Measurements from ENCODE around the gene RPS3. TPM values are rescaled to one million over a fixed set of nuclear protein-coding genes. Genes with fewer than 3 reads are reported as not detected.
A peak's percentile ranks its signal among the peaks of the same experiment; 100 is the strongest.

RPS3 gene
- total and polyA plus RNA-seq, 2 experiments from 2014 or later = 1,745 to 2,793 TPM

DNA sequence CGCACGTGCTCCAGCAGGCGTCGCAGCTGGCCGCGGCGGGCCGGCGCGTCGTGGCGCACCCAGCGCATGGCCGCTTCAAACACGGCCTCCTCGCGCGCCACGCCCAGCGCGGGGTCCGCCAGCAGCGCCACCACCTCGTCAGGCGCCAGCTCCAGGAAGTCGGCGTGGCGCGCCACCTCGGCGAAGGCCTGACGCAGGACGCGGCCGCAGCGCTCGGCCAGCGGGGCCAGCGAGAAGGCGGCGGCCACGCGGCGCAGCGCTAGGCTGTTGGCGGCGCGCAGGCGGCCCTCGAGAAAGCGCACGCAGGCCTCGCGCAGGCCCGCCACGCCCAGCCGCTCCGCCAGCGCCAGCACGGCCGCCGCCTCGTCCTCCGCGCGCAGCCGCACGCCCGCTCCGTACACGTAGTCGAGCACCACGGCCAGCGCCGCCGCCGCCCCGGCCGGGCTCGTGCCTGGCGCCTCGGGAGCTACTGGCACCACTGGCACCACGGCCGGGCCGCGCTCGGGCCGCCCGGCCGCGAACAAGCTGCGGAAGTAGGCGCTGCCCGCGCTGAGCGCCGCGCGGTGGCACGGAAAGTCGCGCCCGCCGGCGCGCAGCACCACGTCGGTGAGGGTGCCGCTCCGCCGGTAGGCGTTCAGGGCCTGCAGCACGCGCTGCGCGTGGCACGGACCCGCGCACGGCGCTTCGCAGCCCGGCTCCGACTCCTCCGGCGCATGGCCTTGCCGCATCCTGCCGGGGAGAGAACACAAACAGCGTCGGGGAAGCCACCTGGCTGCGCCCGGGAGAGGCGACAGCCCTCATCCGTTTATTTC is 30.8 kb downstream of the RPS3 start:
- Mint-ChIP-seq H3K36me3 (ENCODE audit: low read depth) (peaks cover 20% of the 10 kb centered on the region), H3K9me3 (peaks cover 21% of the 10 kb centered on the region), H3K4me1 (peaks cover 26% of the 10 kb centered on the region), H3K27ac (no peak overlapping the region), H3K27me3 (ENCODE audit: insufficient read depth, low read depth, poor library complexity) (peaks cover 67% of the 10 kb centered on the region), H3K4me3 (peak overlapping the region; percentile 67)
- Histone ChIP-seq H3F3A (replicated peaks; ENCODE audit: low read depth) (peaks cover 6% of the 10 kb centered on the region; the same call in 1 of the 2 replicates), H3K4me2 (peak overlapping the region; percentile 75), H3K79me2 (replicated peaks; ENCODE audit: insufficient read depth) (no peaks in the 10 kb centered on the region), H2AFZ (peak overlapping the region; percentile 92), H3K4me1 (ENCODE audit: insufficient read depth) (peaks cover 10% of the 10 kb centered on the region), H3K9me2 (ENCODE audit: insufficient read depth) (no peaks in the 10 kb centered on the region), H3K27me3 (ENCODE audit: insufficient read depth) (peaks cover 66% of the 10 kb centered on the region), H3K27ac (ENCODE audit: low read depth) (no peak overlapping the region), H3K4me3 (peak overlapping the region; percentile 52), H3K36me3 (ENCODE audit: insufficient read depth) (no peaks in the 10 kb centered on the region), H4K20me1 (replicated peaks; ENCODE audit: insufficient read depth) (no peaks in the 10 kb centered on the region; the same call in 1 of the 2 replicates)
- TF ChIP-seq, protein P1, sequence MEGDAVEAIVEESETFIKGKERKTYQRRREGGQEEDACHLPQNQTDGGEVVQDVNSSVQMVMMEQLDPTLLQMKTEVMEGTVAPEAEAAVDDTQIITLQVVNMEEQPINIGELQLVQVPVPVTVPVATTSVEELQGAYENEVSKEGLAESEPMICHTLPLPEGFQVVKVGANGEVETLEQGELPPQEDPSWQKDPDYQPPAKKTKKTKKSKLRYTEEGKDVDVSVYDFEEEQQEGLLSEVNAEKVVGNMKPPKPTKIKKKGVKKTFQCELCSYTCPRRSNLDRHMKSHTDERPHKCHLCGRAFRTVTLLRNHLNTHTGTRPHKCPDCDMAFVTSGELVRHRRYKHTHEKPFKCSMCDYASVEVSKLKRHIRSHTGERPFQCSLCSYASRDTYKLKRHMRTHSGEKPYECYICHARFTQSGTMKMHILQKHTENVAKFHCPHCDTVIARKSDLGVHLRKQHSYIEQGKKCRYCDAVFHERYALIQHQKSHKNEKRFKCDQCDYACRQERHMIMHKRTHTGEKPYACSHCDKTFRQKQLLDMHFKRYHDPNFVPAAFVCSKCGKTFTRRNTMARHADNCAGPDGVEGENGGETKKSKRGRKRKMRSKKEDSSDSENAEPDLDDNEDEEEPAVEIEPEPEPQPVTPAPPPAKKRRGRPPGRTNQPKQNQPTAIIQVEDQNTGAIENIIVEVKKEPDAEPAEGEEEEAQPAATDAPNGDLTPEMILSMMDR (conservative IDR thresholded peaks at IDR 0.05; ENCODE audit: low read depth in 2 of 2) = 0 out of 4 replicates have a peak, but pooled peaks of 1 of the 2 experiments have one; percentile 10
- TF ChIP-seq, protein P2, sequence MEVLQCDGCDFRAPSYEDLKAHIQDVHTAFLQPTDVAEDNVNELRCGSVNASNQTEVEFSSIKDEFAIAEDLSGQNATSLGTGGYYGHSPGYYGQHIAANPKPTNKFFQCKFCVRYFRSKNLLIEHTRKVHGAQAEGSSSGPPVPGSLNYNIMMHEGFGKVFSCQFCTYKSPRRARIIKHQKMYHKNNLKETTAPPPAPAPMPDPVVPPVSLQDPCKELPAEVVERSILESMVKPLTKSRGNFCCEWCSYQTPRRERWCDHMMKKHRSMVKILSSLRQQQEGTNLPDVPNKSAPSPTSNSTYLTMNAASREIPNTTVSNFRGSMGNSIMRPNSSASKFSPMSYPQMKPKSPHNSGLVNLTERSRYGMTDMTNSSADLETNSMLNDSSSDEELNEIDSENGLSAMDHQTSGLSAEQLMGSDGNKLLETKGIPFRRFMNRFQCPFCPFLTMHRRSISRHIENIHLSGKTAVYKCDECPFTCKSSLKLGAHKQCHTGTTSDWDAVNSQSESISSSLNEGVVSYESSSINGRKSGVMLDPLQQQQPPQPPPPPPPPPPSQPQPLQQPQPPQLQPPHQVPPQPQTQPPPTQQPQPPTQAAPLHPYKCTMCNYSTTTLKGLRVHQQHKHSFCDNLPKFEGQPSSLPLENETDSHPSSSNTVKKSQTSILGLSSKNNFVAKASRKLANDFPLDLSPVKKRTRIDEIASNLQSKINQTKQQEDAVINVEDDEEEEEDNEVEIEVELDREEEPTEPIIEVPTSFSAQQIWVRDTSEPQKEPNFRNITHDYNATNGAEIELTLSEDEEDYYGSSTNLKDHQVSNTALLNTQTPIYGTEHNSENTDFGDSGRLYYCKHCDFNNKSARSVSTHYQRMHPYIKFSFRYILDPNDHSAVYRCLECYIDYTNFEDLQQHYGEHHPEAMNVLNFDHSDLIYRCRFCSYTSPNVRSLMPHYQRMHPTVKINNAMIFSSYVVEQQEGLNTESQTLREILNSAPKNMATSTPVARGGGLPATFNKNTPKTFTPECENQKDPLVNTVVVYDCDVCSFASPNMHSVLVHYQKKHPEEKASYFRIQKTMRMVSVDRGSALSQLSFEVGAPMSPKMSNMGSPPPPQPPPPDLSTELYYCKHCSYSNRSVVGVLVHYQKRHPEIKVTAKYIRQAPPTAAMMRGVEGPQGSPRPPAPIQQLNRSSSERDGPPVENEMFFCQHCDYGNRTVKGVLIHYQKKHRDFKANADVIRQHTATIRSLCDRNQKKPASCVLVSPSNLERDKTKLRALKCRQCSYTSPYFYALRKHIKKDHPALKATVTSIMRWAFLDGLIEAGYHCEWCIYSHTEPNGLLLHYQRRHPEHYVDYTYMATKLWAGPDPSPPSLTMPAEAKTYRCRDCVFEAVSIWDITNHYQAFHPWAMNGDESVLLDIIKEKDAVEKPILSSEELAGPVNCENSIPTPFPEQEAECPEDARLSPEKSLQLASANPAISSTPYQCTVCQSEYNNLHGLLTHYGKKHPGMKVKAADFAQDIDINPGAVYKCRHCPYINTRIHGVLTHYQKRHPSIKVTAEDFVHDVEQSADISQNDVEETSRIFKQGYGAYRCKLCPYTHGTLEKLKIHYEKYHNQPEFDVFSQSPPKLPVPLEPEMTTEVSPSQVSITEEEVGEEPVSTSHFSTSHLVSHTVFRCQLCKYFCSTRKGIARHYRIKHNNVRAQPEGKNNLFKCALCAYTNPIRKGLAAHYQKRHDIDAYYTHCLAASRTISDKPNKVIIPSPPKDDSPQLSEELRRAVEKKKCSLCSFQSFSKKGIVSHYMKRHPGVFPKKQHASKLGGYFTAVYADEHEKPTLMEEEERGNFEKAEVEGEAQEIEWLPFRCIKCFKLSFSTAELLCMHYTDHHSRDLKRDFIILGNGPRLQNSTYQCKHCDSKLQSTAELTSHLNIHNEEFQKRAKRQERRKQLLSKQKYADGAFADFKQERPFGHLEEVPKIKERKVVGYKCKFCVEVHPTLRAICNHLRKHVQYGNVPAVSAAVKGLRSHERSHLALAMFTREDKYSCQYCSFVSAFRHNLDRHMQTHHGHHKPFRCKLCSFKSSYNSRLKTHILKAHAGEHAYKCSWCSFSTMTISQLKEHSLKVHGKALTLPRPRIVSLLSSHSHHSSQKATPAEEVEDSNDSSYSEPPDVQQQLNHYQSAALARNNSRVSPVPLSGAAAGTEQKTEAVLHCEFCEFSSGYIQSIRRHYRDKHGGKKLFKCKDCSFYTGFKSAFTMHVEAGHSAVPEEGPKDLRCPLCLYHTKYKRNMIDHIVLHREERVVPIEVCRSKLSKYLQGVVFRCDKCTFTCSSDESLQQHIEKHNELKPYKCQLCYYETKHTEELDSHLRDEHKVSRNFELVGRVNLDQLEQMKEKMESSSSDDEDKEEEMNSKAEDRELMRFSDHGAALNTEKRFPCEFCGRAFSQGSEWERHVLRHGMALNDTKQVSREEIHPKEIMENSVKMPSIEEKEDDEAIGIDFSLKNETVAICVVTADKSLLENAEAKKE (CRISPR knock-in tag; IDR thresholded peaks at IDR 0.05) = no peak
- TF ChIP-seq CREB1 (CRISPR knock-in tag; IDR thresholded peaks at IDR 0.05; ENCODE audit: low read depth) (peak; percentile 66; the same call in 1 of the 2 replicates), STAT1 (IDR thresholded peaks at IDR 0.05; ENCODE audit: unreplicated experiment) (no peak), EZH2 (IDR thresholded peaks at IDR 0.05; ENCODE audit: low read depth, unreplicated experiment) (no peak), EZH2phosphoT487 (IDR thresholded peaks at IDR 0.05; ENCODE audit: unreplicated experiment) (peak; percentile 50), ZNF331 (CRISPR knock-in tag; IDR thresholded peaks at IDR 0.05; ENCODE audit: low read depth) (no peak), POLR2AphosphoS5 (IDR thresholded peaks at IDR 0.05; ENCODE audit: low read depth) (no peak), NANOG (IDR thresholded peaks at IDR 0.05; ENCODE audit: borderline replicate concordance) (no peak), JUNB (IDR thresholded peaks at IDR 0.05; ENCODE audit: unreplicated experiment) (no peak), ZNF114 (CRISPR knock-in tag; IDR thresholded peaks at IDR 0.05) (no peak)
- TF ChIP-seq, protein P3, sequence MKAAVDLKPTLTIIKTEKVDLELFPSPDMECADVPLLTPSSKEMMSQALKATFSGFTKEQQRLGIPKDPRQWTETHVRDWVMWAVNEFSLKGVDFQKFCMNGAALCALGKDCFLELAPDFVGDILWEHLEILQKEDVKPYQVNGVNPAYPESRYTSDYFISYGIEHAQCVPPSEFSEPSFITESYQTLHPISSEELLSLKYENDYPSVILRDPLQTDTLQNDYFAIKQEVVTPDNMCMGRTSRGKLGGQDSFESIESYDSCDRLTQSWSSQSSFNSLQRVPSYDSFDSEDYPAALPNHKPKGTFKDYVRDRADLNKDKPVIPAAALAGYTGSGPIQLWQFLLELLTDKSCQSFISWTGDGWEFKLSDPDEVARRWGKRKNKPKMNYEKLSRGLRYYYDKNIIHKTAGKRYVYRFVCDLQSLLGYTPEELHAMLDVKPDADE (IDR thresholded peaks at IDR 0.05) = no peak
- TF ChIP-seq, protein P4, sequence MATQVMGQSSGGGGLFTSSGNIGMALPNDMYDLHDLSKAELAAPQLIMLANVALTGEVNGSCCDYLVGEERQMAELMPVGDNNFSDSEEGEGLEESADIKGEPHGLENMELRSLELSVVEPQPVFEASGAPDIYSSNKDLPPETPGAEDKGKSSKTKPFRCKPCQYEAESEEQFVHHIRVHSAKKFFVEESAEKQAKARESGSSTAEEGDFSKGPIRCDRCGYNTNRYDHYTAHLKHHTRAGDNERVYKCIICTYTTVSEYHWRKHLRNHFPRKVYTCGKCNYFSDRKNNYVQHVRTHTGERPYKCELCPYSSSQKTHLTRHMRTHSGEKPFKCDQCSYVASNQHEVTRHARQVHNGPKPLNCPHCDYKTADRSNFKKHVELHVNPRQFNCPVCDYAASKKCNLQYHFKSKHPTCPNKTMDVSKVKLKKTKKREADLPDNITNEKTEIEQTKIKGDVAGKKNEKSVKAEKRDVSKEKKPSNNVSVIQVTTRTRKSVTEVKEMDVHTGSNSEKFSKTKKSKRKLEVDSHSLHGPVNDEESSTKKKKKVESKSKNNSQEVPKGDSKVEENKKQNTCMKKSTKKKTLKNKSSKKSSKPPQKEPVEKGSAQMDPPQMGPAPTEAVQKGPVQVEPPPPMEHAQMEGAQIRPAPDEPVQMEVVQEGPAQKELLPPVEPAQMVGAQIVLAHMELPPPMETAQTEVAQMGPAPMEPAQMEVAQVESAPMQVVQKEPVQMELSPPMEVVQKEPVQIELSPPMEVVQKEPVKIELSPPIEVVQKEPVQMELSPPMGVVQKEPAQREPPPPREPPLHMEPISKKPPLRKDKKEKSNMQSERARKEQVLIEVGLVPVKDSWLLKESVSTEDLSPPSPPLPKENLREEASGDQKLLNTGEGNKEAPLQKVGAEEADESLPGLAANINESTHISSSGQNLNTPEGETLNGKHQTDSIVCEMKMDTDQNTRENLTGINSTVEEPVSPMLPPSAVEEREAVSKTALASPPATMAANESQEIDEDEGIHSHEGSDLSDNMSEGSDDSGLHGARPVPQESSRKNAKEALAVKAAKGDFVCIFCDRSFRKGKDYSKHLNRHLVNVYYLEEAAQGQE (IDR thresholded peaks at IDR 0.05; ENCODE audit: unreplicated experiment) = peak; percentile 48
- ATAC-seq (peak; percentile 24), DNase-seq (ENCODE audit: low spot score) (peak; percentile 74)
